Stimulated activated CD8-positive, alpha-beta memory T cell treated with anti-CD3 and anti-CD28 coated beads, Interleukin-15, amount 100 ng/mL, for 4 hours (primary cell): ENCODE data around the gene STAMBP.
"Not testable (repeated sequence)": the region's sequence is repeated elsewhere in the genome, so short reads cannot be mapped to it uniquely, and the experiment has no call there.

Source experiments
- DNase-seq, 2 donors: peaks; one replicate each; pipeline ENCODE4 v3.0.0-alpha.2; 2020; ENCODE audit warnings: low read depth in 2 of 2

STAMBP gene

GRCh38 chr2:73887596-73888353 is 59.0 kb downstream of the STAMBP start:
- not testable (repeated sequence) for DNase-seq

GRCh38 chr2:73888388-73888787 is 59.6 kb downstream of the STAMBP start:
- no peak for DNase-seq

- DNase-seq = no peak
These were observed 60.4 kb downstream of the STAMBP start for GRCh38 chr2:73889206-73889605.

GRCh38 chr2:73890301-73891092 is 61.7 kb downstream of the STAMBP start:
- no peak for DNase-seq

- DNase-seq = no peak
These were observed 62.6 kb downstream of the STAMBP start for GRCh38 chr2:73891276-73891901.

GRCh38 chr2:73892631-73893329 is 64.0 kb downstream of the STAMBP start, which contains the start of gene ACTG2:
Gene ACTG2 (plus strand): TSS chr2:73893008. CDS start chr2:73901312, 8,304 bp downstream.
- DNase-seq = no peak

- no peak for DNase-seq
These were observed 65.2 kb downstream of the STAMBP start for GRCh38 chr2:73893764-73894474.

- DNase-seq = no peak
These were observed 65.7 kb downstream of the STAMBP start for GRCh38 chr2:73894475-73894850.

- DNase-seq = no peak
These were observed 66.1 kb downstream of the STAMBP start for GRCh38 chr2:73894877-73895276.

GRCh38 chr2:73895473-73895872 is 66.7 kb downstream of the STAMBP start:
- DNase-seq = no peak

GRCh38 chr2:73896362-73897239 is 67.8 kb downstream of the STAMBP start:
- no peak for DNase-seq

GRCh38 chr2:73897240-73897583 is 68.5 kb downstream of the STAMBP start:
- DNase-seq = no peak

- DNase-seq = no peak
These were observed 69.2 kb downstream of the STAMBP start for GRCh38 chr2:73897934-73898333.

- no peak for DNase-seq
These were observed 71.1 kb downstream of the STAMBP start for GRCh38 chr2:73899801-73900336.

- DNase-seq = no peak
These were observed 72.4 kb downstream of the STAMBP start for GRCh38 chr2:73901143-73901542.

- no peak for DNase-seq
These were observed 73.5 kb downstream of the STAMBP start for GRCh38 chr2:73902284-73902683.

- DNase-seq = no peak
These were observed 74.6 kb downstream of the STAMBP start for GRCh38 chr2:73903313-73903712.

GRCh38 chr2:73903949-73904613 is 75.3 kb downstream of the STAMBP start:
- DNase-seq = not testable (repeated sequence)

- no peak for DNase-seq
These were observed 76.2 kb downstream of the STAMBP start for GRCh38 chr2:73904952-73905351.
